H9 (cell line): ENCODE results near the gene ADAMTS17. TPM values are rescaled to one million over a fixed set of nuclear protein-coding genes. Genes with fewer than 3 reads are reported as not detected.

Experiments
- DNase-seq: peaks from one replicate; pipeline ENCODE4 v3.0.0-alpha.2; 2017
- H2AFZ ChIP-seq: one replicate; pipeline ENCODE4 v1.6.1; 2013; ENCODE audit warnings: mild to moderate bottlenecking, low read length, control low read depth, moderate library complexity
- H2AK5ac ChIP-seq: 2 replicates; pipeline ENCODE4 v1.6.1; 2013; ENCODE audit warnings: low read length, control low read depth, mixed read lengths; ENCODE audit not compliant: insufficient read length
- H2BK120ac ChIP-seq: one replicate; pipeline ENCODE4 v1.6.1; 2013; ENCODE audit warnings: low read depth, mild to moderate bottlenecking, low read length, control low read depth, inconsistent platforms; ENCODE audit not compliant: poor library complexity, severe bottlenecking
- H2BK12ac ChIP-seq: 2 replicates; pipeline ENCODE4 v1.6.1; 2013; ENCODE audit warnings: low read length, control low read depth, mixed read lengths, low read depth; ENCODE audit not compliant: insufficient read length
- H2BK15ac ChIP-seq: 2 replicates; pipeline ENCODE4 v1.6.1; 2013; ENCODE audit warnings: low read depth, low read length, control low read depth
- H2BK20ac ChIP-seq: one replicate; pipeline ENCODE4 v1.6.1; 2013; ENCODE audit warnings: low read depth, mild to moderate bottlenecking, low read length, control low read depth, inconsistent platforms; ENCODE audit not compliant: poor library complexity, severe bottlenecking
- H2BK5ac ChIP-seq: 2 replicates; pipeline ENCODE4 v1.6.1; 2013; ENCODE audit warnings: low read length, control low read depth, mixed read lengths; ENCODE audit not compliant: insufficient read length
- H3K14ac ChIP-seq: 2 replicates; pipeline ENCODE4 v1.6.1; 2013; ENCODE audit warnings: low read length, control low read depth; ENCODE audit not compliant: insufficient read depth
- H3K18ac ChIP-seq: 2 replicates; pipeline ENCODE4 v1.6.1; 2013; ENCODE audit warnings: low read depth, mild to moderate bottlenecking, mixed read lengths, low read length, control low read depth; ENCODE audit not compliant: insufficient read length
- H3K23ac ChIP-seq: 2 replicates; pipeline ENCODE4 v1.6.1; 2013; ENCODE audit warnings: low read length, control low read depth, mixed read lengths, low read depth; ENCODE audit not compliant: insufficient read length
- H3K23me2 ChIP-seq: 2 replicates; pipeline ENCODE4 v1.6.1; 2013; ENCODE audit warnings: low read depth, mild to moderate bottlenecking, mixed read lengths, low read length, control low read depth; ENCODE audit not compliant: insufficient read length, poor library complexity, severe bottlenecking
- H3K27ac ChIP-seq: 2 replicates; pipeline ENCODE4 v1.5.1; 2013; ENCODE audit warnings: low read length, control low read depth, mixed read lengths, low read depth; ENCODE audit not compliant: insufficient read length
- H3K27me3 ChIP-seq: 2 replicates; pipeline ENCODE4 v1.6.1; 2013; ENCODE audit warnings: low read length, control low read depth, inconsistent platforms; ENCODE audit not compliant: insufficient read depth
- H3K4ac ChIP-seq: 2 replicates; pipeline ENCODE4 v1.6.1; 2013; ENCODE audit warnings: low read depth, mild to moderate bottlenecking, control low read depth, inconsistent platforms, low read length, moderate library complexity
- H3K4me1 ChIP-seq: 2 replicates; pipeline ENCODE4 v1.6.1; 2013; ENCODE audit warnings: low read length, control low read depth, inconsistent platforms; ENCODE audit not compliant: insufficient read depth
- H3K4me2 ChIP-seq: 2 replicates; pipeline ENCODE4 v1.6.1; 2013; ENCODE audit warnings: low read length, control low read depth, mixed read lengths; ENCODE audit not compliant: insufficient read length, insufficient read depth
- H3K56ac ChIP-seq: 2 replicates; pipeline ENCODE4 v1.6.1; 2013; ENCODE audit warnings: low read depth, mild to moderate bottlenecking, mixed read lengths, low read length, control low read depth; ENCODE audit not compliant: insufficient read length
- H3K79me1 ChIP-seq: 2 replicates; pipeline ENCODE4 v1.6.1; 2013; ENCODE audit warnings: low read depth, mild to moderate bottlenecking, moderate library complexity, low read length, control low read depth, inconsistent platforms; ENCODE audit not compliant: insufficient read depth, poor library complexity, severe bottlenecking
- H3K79me2 ChIP-seq: 2 replicates; pipeline ENCODE4 v1.6.1; 2013; ENCODE audit warnings: low read length, control low read depth, inconsistent platforms; ENCODE audit not compliant: insufficient read depth
- H3K9ac ChIP-seq: 2 replicates; pipeline ENCODE4 v1.6.1; 2013; ENCODE audit warnings: low read length, control low read depth, mixed read lengths; ENCODE audit not compliant: insufficient read length; ENCODE audit errors: extremely low read depth
- H3K9me3 ChIP-seq: one replicate; pipeline ENCODE4 v1.6.1; 2013; ENCODE audit warnings: low read depth, low read length, inconsistent platforms; ENCODE audit not compliant: control insufficient read depth
- H3T11ph ChIP-seq: one replicate; pipeline ENCODE4 v1.6.1; 2013; ENCODE audit warnings: mild to moderate bottlenecking, low read length, control low read depth, inconsistent platforms
- H4K20me1 ChIP-seq: one replicate; pipeline ENCODE4 v1.6.1; 2013; ENCODE audit not compliant: control insufficient read depth, insufficient read length, insufficient read depth
- H4K5ac ChIP-seq: 2 replicates; pipeline ENCODE4 v1.6.1; 2013; ENCODE audit warnings: low read depth, mild to moderate bottlenecking, mixed read lengths, low read length, control low read depth; ENCODE audit not compliant: insufficient read length
- H4K8ac ChIP-seq: replicated peaks from 2 replicates; pipeline ENCODE4 v1.6.1; 2013; ENCODE audit warnings: low read length, control low read depth, mixed read lengths, low read depth; ENCODE audit not compliant: insufficient read length
- H4K91ac ChIP-seq: 2 replicates; pipeline ENCODE4 v1.6.1; 2013; ENCODE audit warnings: low read depth, mild to moderate bottlenecking, moderate library complexity, mixed read lengths, low read length, control low read depth; ENCODE audit not compliant: insufficient read length
- H3K27ac Mint-ChIP-seq, 3 experiments: 2 replicates in 2 of 3; 3 replicates in 1 of 3; pipeline ENCODE4 v1.8.0; 2020 to 2021; ENCODE audit warnings: mixed read lengths in 3 of 3, mild to moderate bottlenecking in 1 of 3, moderate library complexity in 1 of 3
- H3K27me3 Mint-ChIP-seq: 2 replicates; pipeline ENCODE4 v1.8.0; 2021; ENCODE audit warnings: low read depth, mild to moderate bottlenecking, moderate library complexity, mixed read lengths
- H3K36me3 Mint-ChIP-seq, 3 experiments: 2 replicates in 2 of 3; 3 replicates in 1 of 3; pipeline ENCODE4 v1.8.0; 2020 to 2021; ENCODE audit warnings: low read depth in 3 of 3, mixed read lengths in 3 of 3; ENCODE audit not compliant: insufficient read depth in 1 of 3
- H3K4me1 Mint-ChIP-seq, 2 experiments: 2 replicates each; pipeline ENCODE4 v1.8.0; 2020; ENCODE audit warnings: mixed read lengths in 2 of 2
- H3K4me3 Mint-ChIP-seq, 2 experiments: 2 replicates in 1 of 2; 3 replicates in 1 of 2; pipeline ENCODE4 v1.8.0; 2020 to 2021; ENCODE audit warnings: mild to moderate bottlenecking in 2 of 2, mixed read lengths in 2 of 2, moderate library complexity in 1 of 2
- H3K9me3 Mint-ChIP-seq, 2 experiments: 2 replicates in 1 of 2; 3 replicates in 1 of 2; pipeline ENCODE4 v1.8.0; 2020; ENCODE audit warnings: mild to moderate bottlenecking in 2 of 2, mixed read lengths in 2 of 2, moderate library complexity in 1 of 2
- CTCF ChIP-seq: fragments of 200-600 bp; sonication (generic); conservative IDR thresholded peaks from 3 replicates; pipeline ENCODE4 v1.8.0; 2021; ENCODE audit warnings: antibody characterized with exemption, mild to moderate bottlenecking
- WGBS: extraction: QIAGEN DNeasy Blood & Tissue Kit; methylation state at CpG from one replicate; pipeline ENCODE4 v1.1.7; 2013; ENCODE audit warnings: missing lambda C conversion rate, low lambda C conversion rate, mixed read lengths; ENCODE audit not compliant: insufficient read length; ENCODE audit errors: extremely low coverage; 5-methylcytosine and 5-hydroxymethylcytosine counted together
- total RNA-seq: library from RNA; stranded (reverse); gene quantifications from 2 replicates; pipeline ENCODE4 v1.2.1, GENCODE V29; 2021

Gene ADAMTS17
- total RNA-seq, 1 experiment from 2014 or later, result 2.9 TPM

- no peak overlapping the region for H4K8ac ChIP-seq
- H3K14ac ChIP-seq, result no peak overlapping the region
- no peaks in the 10 kb centered on the region for H3K27me3 ChIP-seq
- H3K4me2 ChIP-seq, result no peak overlapping the region
- H3K27me3 Mint-ChIP-seq, result no peaks in the 10 kb centered on the region; the same call in 1 of the 2 replicates
- no peak overlapping the region for H4K5ac ChIP-seq
- no peak overlapping the region for H3T11ph ChIP-seq
- no peak overlapping the region for H2BK120ac ChIP-seq
- H4K20me1 ChIP-seq, result no peaks in the 10 kb centered on the region
- no peak overlapping the region for H2BK20ac ChIP-seq
- no peaks in the 10 kb centered on the region for H3K79me2 ChIP-seq
- peaks cover 9 to 17% (median 10%) of the 10 kb centered on the region in 3 experiments for H3K36me3 Mint-ChIP-seq
- H2BK5ac ChIP-seq, result no peak overlapping the region
- no peaks in the 10 kb centered on the region for H3K23me2 ChIP-seq
- no peaks in the 10 kb centered on the region for H3K4me1 ChIP-seq
- no peaks in the 10 kb centered on the region for H3K79me1 ChIP-seq
- H3K4me1 Mint-ChIP-seq, result no peaks in the 10 kb centered on the region
- H2AK5ac ChIP-seq, result no peak overlapping the region
- no peak overlapping the region for H3K56ac ChIP-seq
- H2BK15ac ChIP-seq, result no peak overlapping the region
- TF ChIP-seq CTCF, result no peak
- no peak overlapping the region for H2AFZ ChIP-seq
- peaks cover 8 to 19% of the 10 kb centered on the region in 2 experiments; a peak in 4 of 5 replicates for H3K9me3 Mint-ChIP-seq
- no CpG with 5 or more reads among the region's 19 CpGs for WGBS
- H3K4me3 Mint-ChIP-seq, result no peak overlapping the region
- no peak overlapping the region for H3K27ac Mint-ChIP-seq
- no peak overlapping the region for H3K23ac ChIP-seq
- DNase-seq, result no peak
- H3K27ac ChIP-seq, result no peak overlapping the region
- H3K4ac ChIP-seq, result no peak overlapping the region
- H3K9ac ChIP-seq, result no peak overlapping the region
- no peak overlapping the region for H4K91ac ChIP-seq
- no peak overlapping the region for H3K18ac ChIP-seq
- H3K9me3 ChIP-seq, result no peaks in the 10 kb centered on the region
- H2BK12ac ChIP-seq, result no peak overlapping the region
These were observed 84.7 kb downstream of the ADAMTS17 start for GRCh38 chr15:100256970-100257650.
